HG03175 (cell line): Measurements from ENCODE around the gene GTF2H3.
A peak's percentile ranks its signal among the peaks of the same experiment; 100 is the strongest.
"Not testable (repeated sequence)": the region's sequence is repeated elsewhere in the genome, so short reads cannot be mapped to it uniquely, and the experiment has no call there.

Source experiments
- ATAC-seq: cut with Tn5 transposase; IDR thresholded peaks from one replicate; pipeline ENCODE4 v1.9.1; 2021; ENCODE audit warnings: mild to moderate bottlenecking, moderate library complexity; ENCODE audit not compliant: unreplicated experiment

Gene GTF2H3

GRCh38 chr12:123633379-123634141 lies at the start of gene GTF2H3, which contains the start of gene EIF2B1:
GTF2H3 (plus strand) TSS chr12:123633829; CDS start chr12:123633860, 31 bp downstream.
EIF2B1 (minus strand) TSS chr12:123633686; CDS start chr12:123633557, 129 bp downstream.
- peak; percentile 98 for ATAC-seq

GRCh38 chr12:123591702-123592481 lies 41.7 kb upstream of the GTF2H3 start:
- ATAC-seq: no peak

GRCh38 chr12:123595729-123596128 lies 37.9 kb upstream of the GTF2H3 start:
- ATAC-seq: no peak

- no peak for ATAC-seq
These were observed 36.5 kb upstream of the GTF2H3 start for GRCh38 chr12:123597100-123597499.

- no peak for ATAC-seq
These were observed 35.1 kb upstream of the GTF2H3 start for GRCh38 chr12:123598522-123598921.

- no peak for ATAC-seq
These were observed 34.3 kb upstream of the GTF2H3 start for GRCh38 chr12:123599310-123599709.

GRCh38 chr12:123599721-123600120 lies 33.9 kb upstream of the GTF2H3 start:
- ATAC-seq: no peak

GRCh38 chr12:123601602-123602489 lies 31.8 kb upstream of the GTF2H3 start, which contains the start of gene DDX55:
DDX55 (plus strand) TSS chr12:123602099; CDS start chr12:123602149, 50 bp downstream.
- peak; percentile 86 for ATAC-seq

GRCh38 chr12:123602651-123603195 lies 30.9 kb upstream of the GTF2H3 start:
- ATAC-seq: no peak

GRCh38 chr12:123603495-123603894 lies 30.1 kb upstream of the GTF2H3 start:
- ATAC-seq: not testable (repeated sequence)

GRCh38 chr12:123607756-123608155 lies 25.9 kb upstream of the GTF2H3 start:
- ATAC-seq: no peak

- no peak for ATAC-seq
These were observed 25.4 kb upstream of the GTF2H3 start for GRCh38 chr12:123608182-123608581.

- no peak for ATAC-seq
These were observed 19.5 kb upstream of the GTF2H3 start for GRCh38 chr12:123614110-123614509.

GRCh38 chr12:123614531-123614930 lies 19.1 kb upstream of the GTF2H3 start:
- ATAC-seq: no peak

GRCh38 chr12:123617144-123617543 lies 16.5 kb upstream of the GTF2H3 start:
- ATAC-seq: no peak

GRCh38 chr12:123617580-123617979 lies 16.0 kb upstream of the GTF2H3 start:
- no peak for ATAC-seq

- ATAC-seq: no peak
These were observed 12.5 kb upstream of the GTF2H3 start for GRCh38 chr12:123621101-123621500.

GRCh38 chr12:123621619-123622530 lies 11.8 kb upstream of the GTF2H3 start:
- ATAC-seq: no peak

GRCh38 chr12:123634142-123634561 lies 523 bp downstream of the GTF2H3 start:
- ATAC-seq: no peak
